ENCODE results near the gene CREB5. TPM values are rescaled to one million over a fixed set of nuclear protein-coding genes. Genes with fewer than 3 reads are reported as not detected.

The CREB5 gene
- total and polyA plus RNA-seq, 8 donors, result 2.5 to 11.5 (median 3.6) TPM

DNA sequence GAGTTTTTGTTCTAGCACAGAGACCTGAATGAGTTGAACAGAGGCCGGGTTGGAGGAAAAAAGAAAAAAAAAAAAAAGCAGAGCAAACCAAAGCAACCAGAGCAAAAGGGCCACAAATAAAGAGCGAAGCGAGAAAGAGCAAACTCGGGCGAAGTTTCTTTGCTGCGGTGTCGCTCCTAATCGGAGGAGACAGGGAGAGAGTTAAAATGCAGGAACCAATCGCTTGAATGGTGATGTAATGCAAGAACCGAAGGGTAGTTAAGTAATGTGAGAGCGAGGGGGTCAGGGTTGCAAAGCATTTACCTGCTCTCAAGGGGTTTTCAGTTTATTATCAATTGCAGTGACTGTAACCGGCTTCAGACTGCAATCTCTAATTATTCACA lies 274.1 kb downstream of the CREB5 start:
- Histone ChIP-seq H3K36me3 (no peaks in the 10 kb centered on the region), H3K9me3 (no peaks in the 10 kb centered on the region), H3K4me3 (peak overlapping the region in 3 of 4 donors; percentile 6 to 43 (median 24)), H3K27ac (peak overlapping the region; percentile 51 to 86 (median 74)), H3K27me3 (no peaks in the 10 kb centered on the region), H3K4me1 (peaks cover 0 to 19% (median 0%) of the 10 kb centered on the region in 3 donors)
- ATAC-seq (peak; percentile 27 to 60 (median 49)), DNase-seq (no peak), FAIRE-seq (no peak)
- TF ChIP-seq, protein P1, sequence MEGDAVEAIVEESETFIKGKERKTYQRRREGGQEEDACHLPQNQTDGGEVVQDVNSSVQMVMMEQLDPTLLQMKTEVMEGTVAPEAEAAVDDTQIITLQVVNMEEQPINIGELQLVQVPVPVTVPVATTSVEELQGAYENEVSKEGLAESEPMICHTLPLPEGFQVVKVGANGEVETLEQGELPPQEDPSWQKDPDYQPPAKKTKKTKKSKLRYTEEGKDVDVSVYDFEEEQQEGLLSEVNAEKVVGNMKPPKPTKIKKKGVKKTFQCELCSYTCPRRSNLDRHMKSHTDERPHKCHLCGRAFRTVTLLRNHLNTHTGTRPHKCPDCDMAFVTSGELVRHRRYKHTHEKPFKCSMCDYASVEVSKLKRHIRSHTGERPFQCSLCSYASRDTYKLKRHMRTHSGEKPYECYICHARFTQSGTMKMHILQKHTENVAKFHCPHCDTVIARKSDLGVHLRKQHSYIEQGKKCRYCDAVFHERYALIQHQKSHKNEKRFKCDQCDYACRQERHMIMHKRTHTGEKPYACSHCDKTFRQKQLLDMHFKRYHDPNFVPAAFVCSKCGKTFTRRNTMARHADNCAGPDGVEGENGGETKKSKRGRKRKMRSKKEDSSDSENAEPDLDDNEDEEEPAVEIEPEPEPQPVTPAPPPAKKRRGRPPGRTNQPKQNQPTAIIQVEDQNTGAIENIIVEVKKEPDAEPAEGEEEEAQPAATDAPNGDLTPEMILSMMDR (IDR thresholded peaks at IDR 0.05), result no peak
- WGBS, 2 donors, result 11 to 12% methylated on average over 12 of the region's 12 CpGs
- intact Hi-C loops (cut with DNase I), result no loop called here

DNA sequence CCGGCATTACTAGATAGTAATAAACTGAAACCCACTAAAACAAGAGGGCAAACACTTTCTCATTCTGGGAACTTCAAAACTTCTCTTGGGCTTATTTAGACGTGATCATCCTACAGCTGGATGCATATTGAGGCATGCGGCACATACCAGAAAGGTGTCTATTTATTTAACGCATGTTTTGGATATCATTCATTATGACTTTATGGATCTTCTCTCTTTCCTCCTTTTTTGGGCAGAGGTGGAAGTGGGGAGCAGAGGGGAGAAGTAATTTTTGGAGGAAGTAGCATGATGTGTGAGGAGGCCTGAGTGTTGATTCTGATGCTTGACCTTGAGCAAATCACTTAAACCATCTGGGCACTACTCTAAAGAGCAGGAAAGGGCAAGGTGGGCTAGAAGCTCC lies 275.2 kb downstream of the CREB5 start:
- FAIRE-seq, result no peak
- H3K4me3 ChIP-seq, result peak overlapping the region in 1 of 4 donors; percentile 43

DNA sequence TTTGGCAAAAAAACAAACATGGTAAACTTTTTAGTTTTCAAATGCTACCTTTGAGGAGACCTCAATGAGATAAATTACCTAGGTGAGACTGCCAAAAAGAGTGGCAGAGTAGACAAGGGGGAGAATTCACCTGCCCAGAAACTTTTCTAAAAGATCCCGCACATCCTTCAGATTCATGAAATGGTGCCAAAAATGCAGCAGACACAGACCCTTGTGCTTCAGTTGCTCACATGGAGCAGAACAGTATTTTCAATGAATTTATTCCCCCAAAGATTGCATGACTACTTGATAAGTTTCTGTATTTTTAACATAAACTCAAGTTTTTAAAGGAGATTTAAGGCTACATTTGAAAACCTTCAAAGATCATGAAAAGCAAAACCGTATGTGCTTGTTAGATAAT lies 275.9 kb downstream of the CREB5 start:
- intact Hi-C loops (cut with DNase I), result no loop called here
- 56 to 59% methylated on average over 2 of the region's 2 CpGs for WGBS, 2 donors

More for the DNA sequence above, 275.2 kb downstream of the CREB5 start:
- Histone ChIP-seq H3K4me1 (peaks cover 0 to 19% (median 0%) of the 10 kb centered on the region in 3 donors), H3K27ac (peak overlapping the region in 1 of 4 donors; percentile 83), H3K36me3 (no peaks in the 10 kb centered on the region), H3K27me3 (no peaks in the 10 kb centered on the region), H3K9me3 (no peaks in the 10 kb centered on the region)
- no peak for ATAC-seq
- 59 to 66% methylated on average over 4 of the region's 4 CpGs for WGBS, 2 donors
- TF ChIP-seq, protein P1 (IDR thresholded peaks at IDR 0.05), result no peak
- intact Hi-C loops (cut with DNase I), result no loop called here
- DNase-seq, result no peak

DNA sequence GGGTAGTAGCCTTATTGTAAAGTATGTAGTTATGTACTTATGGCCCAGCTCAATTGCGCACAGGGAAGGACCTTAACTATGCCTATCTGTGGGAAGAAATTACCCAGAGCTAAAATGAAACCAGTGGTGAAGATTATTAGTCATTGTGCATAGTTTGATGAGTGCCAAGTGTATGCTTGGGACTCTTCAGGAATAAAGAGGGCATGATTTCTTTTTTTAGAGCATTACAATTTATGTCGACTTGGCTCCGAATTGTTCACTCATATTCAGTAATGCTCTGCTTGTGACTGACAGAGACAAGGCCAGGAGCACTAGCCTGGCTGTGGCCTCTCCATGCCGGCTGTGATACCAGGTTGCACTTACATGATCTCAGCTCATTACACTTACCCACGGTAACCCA lies 276.3 kb downstream of the CREB5 start:
- intact Hi-C loops (cut with DNase I), result no loop called here
- FAIRE-seq (no peak), DNase-seq (no peak), ATAC-seq (no peak)
- Histone ChIP-seq H3K27ac (no peak overlapping the region), H3K4me3 (no peak overlapping the region), H3K27me3 (no peaks in the 10 kb centered on the region), H3K9me3 (no peaks in the 10 kb centered on the region), H3K4me1 (peaks cover 0 to 19% (median 0%) of the 10 kb centered on the region in 3 donors), H3K36me3 (no peaks in the 10 kb centered on the region)
- WGBS, 2 donors, result 83 to 89% methylated on average over 5 of the region's 5 CpGs
- TF ChIP-seq, protein P1 (IDR thresholded peaks at IDR 0.05), result no peak

More for the DNA sequence above, 275.9 kb downstream of the CREB5 start:
- no peaks in the 10 kb centered on the region for H3K36me3 ChIP-seq
- H3K9me3 ChIP-seq, result no peaks in the 10 kb centered on the region
- H3K4me3 ChIP-seq, result no peak overlapping the region
- H3K27ac ChIP-seq, result no peak overlapping the region
- ATAC-seq, result no peak
- H3K4me1 ChIP-seq, result peaks cover 0 to 19% (median 0%) of the 10 kb centered on the region in 3 donors
- DNase-seq, result no peak
- H3K27me3 ChIP-seq, result no peaks in the 10 kb centered on the region
- TF ChIP-seq, protein P1 (IDR thresholded peaks at IDR 0.05), result no peak
- FAIRE-seq, result no peak

Measured in pancreas (tissue), 10 donors.